ENCODE measurements around the gene CHTF8.
A peak's percentile ranks its signal among the peaks of the same experiment; 100 is the strongest.

Gene CHTF8

DNA sequence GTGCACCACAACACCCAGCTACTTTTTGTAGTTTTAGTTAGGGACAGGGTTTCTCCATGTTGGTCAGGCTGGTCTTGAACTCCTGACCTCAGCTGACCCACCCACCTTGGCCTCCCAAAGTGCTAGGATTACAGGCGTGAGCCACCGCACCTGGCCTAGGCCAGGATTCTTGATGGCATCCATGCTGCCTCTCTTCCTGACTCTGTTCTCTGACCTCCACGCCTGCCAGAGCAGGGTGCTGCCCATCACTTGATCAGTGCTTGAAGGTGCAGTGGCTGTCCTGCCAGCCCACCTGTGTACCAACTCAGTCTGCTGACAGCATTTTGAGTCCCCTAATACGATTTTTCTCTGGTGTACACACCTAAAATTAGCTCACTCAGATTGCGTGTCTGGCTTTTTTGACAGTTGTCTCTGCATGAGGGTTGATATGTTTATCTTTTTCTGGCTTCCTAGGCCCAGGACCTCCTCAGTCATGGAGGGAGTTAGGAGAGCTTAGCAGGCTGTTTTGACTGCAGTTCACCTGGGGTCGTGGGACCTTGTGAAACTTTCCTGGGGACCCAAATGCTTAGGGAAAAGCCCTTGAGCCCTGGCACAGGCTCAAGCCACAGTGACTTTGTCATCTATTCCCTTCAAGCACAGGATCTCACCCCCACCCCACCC is 21.0 kb downstream of the CHTF8 start:
- Mint-ChIP-seq H3K9me3 (no peaks in the 10 kb centered on the region), H3K4me1 (peaks cover 36% of the 10 kb centered on the region), H3K36me3 (peaks cover 45% of the 10 kb centered on the region), H3K27ac (no peak overlapping the region), H3K4me3 (no peak overlapping the region)
- ATAC-seq (no peak), DNase-seq (ENCODE audit: low spot score in 2 of 2) (no peak)

DNA sequence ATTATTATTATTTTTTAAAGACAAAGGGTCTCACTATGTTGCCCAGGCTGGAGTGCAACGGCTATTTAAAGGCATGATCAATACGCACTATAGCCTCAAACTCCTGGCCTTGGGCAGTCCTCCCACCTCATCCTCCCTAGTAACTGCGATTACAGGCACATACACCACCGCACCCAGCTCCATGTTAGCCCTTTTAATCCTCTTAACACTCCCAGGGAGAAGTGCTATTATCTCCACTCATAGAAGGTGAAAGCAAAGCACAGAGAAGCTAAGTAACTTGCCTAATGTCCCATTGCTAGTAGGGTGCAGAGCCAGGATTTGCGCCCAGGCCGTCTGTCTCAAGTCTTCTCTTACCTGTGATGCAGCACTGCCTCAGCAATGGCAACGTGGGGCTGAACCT is 22.0 kb downstream of the CHTF8 start:
- no peak overlapping the region for H3K27ac Mint-ChIP-seq
- peaks cover 38% of the 10 kb centered on the region for H3K36me3 Mint-ChIP-seq
- DNase-seq (ENCODE audit: low spot score in 2 of 2) (no peak), ATAC-seq (no peak)
- no peaks in the 10 kb centered on the region for H3K9me3 Mint-ChIP-seq
- peaks cover 40% of the 10 kb centered on the region for H3K4me1 Mint-ChIP-seq
- H3K4me3 Mint-ChIP-seq = no peak overlapping the region

DNA sequence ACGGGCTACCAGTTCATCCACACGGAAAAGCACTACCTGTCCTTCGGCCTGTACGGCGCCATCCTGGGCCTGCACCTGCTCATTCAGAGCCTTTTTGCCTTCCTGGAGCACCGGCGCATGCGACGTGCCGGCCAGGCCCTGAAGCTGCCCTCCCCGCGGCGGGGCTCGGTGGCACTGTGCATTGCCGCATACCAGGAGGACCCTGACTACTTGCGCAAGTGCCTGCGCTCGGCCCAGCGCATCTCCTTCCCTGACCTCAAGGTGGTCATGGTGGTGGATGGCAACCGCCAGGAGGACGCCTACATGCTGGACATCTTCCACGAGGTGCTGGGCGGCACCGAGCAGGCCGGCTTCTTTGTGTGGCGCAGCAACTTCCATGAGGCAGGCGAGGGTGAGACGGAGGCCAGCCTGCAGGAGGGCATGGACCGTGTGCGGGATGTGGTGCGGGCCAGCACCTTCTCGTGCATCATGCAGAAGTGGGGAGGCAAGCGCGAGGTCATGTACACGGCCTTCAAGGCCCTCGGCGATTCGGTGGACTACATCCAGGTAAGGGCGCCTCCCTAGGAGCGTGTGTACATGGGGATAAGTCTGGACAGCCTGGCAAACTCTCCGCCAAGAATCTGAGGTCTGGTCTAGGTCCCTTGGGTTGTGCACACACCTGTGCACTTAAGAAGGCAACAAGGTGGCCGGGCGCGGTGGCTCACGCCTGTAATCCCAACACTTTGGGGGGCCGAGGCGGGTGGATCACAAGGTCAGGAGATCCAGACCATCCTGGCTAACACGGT is 22.7 kb downstream of the CHTF8 start:
- H3K4me3 Mint-ChIP-seq = no peak overlapping the region
- H3K27ac Mint-ChIP-seq = no peak overlapping the region
- ATAC-seq (no peak), DNase-seq (ENCODE audit: low spot score in 2 of 2) (no peak)
- peaks cover 43% of the 10 kb centered on the region for H3K4me1 Mint-ChIP-seq
- peaks cover 32% of the 10 kb centered on the region for H3K36me3 Mint-ChIP-seq
- H3K9me3 Mint-ChIP-seq = no peaks in the 10 kb centered on the region

DNA sequence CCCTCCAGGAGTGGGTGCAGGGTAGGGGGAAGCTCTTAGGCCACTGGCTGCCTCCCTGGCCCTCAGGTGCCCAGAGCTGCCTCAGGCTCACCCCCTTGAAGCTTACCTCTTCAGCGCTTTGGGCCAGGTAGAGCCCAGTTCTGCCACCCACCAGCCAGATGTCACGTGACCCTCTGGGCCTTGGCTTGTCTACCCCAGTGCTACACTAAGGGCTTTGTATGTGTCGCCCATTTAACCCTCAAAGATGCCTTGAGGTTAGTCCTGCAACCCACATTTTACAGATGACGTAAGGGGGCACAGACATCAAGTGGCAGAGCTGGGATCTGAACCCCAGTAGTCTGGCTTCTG is 23.5 kb downstream of the CHTF8 start:
- DNase-seq (ENCODE audit: low spot score in 2 of 2) (no peak), ATAC-seq (no peak)
- no peak overlapping the region for H3K4me3 Mint-ChIP-seq
- H3K4me1 Mint-ChIP-seq = peaks cover 39% of the 10 kb centered on the region
- H3K9me3 Mint-ChIP-seq = no peaks in the 10 kb centered on the region
- no peak overlapping the region for H3K27ac Mint-ChIP-seq
- H3K36me3 Mint-ChIP-seq = peaks cover 24% of the 10 kb centered on the region

DNA sequence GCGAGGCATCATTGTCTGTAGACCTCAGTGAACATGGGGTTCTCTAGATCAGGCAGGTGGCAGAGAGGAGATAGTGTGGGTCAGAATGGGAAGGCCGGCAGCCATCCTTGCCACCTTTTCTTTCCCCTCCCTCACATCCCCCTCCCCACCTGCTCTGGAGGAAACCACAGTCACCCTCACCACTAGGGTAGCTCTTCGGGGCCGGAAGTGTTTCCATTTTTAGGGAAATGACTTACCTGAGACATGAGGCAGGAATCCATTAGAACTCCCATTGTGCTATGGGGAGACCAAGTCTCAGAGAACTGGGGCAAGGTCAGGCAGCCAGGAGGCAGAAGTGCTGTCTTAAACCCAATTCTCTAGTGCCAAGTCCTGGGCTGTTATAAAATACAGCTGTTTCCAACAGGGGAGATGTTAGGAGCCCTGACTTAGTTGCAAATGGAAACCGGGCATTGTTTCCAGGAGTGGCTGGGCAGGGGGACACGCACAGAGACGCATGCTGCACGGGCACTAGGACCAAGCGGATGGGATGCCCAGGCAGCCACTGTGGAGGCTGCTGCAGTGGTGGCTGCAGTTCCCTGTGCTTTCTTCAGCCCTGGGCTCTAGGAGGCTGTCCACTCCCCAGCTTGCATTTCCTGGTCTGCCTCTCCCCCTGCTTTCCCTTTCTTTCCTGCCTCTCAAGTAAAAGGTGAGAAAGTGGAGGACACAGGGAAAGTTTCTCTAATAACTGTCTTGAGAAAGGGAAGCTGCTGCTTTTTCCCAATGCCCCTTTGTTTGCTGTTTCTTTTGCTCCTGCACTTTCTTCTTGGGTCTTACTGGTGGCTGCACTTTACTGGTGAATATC is 24.1 kb downstream of the CHTF8 start:
- Mint-ChIP-seq H3K4me3 (no peak overlapping the region), H3K36me3 (peaks cover 21% of the 10 kb centered on the region), H3K4me1 (peaks cover 36% of the 10 kb centered on the region), H3K9me3 (no peaks in the 10 kb centered on the region), H3K27ac (no peak overlapping the region)
- ATAC-seq = no peak
- DNase-seq (ENCODE audit: low spot score in 2 of 2) = no peak

DNA sequence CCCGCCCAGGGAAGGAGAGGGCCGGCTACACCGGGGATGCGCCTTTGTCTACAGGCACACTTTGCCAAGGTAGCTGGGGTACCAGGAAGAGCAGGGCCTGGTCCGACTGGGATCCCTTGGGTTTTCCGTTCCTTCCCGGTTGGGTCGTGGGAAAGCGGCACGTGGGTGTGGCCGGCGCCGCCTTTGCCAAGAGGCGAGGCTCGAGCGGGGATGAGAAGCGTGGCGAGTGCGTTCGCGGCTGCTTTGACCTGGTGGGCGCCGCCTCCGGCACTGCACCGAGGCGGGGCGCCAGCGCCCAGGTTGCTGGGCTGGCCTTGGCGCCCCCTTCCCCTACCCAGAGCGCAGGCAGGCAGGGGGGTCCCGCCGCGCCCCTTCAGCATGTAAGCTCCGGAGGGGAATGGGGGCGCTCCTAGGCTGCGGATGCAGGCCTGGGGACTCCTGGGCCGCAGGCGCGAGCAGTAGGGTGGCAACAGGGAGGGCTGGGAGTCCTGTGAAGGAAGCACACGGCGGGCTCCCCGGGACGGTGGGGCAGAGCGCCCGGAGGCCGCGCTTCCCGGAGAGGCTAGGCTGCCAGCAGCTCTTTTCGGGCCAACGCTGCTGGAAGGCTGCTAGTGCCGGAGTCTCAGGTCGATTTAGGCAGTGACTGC is 24.9 kb downstream of the CHTF8 start:
- Mint-ChIP-seq H3K4me1 (peaks cover 31% of the 10 kb centered on the region), H3K9me3 (no peaks in the 10 kb centered on the region), H3K27ac (no peak overlapping the region), H3K4me3 (peak overlapping the region; percentile 82), H3K36me3 (peaks cover 13% of the 10 kb centered on the region)
- no peak for ATAC-seq
- DNase-seq (ENCODE audit: low spot score in 2 of 2) = no peak

DNA sequence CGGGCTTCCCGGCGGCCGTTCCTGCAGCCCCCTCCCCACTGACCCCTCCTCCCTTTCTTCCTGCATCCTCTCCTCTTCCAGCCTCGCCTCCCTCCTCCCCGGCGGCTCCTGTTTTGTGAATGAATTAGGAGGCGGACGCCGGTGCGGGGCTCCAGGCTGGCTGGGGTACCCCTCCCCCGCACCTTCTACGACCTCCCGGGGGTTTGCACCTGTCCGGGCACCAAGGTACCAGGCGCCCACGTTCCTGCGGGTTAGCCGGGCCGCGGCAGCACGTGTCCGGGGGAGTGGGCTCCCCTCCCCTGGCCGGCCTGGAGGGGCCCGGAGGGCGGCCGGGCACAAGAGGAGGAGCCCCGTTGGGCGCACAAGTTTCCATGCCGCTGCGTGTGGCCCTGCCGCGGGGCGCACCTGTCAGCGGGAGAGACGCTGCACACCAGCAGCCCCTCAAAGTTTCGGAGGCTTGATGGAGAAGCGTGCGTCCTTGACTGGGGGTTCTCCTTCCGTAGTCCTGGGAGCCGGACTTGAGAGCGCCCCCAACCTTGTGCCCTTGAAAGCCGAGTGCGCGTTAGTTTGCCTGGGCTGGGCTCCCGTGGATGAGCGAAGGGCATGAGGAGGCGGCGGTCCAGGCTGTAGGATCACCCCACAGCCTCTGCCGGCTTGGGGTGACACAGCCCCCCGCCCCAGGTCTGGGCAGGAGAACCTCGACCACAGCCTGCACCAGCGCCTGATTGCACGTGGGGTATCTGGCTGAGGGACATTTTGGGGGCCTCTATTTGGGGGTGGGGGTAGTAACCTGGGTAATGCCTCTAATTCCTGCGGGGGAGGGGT is 25.7 kb downstream of the CHTF8 start:
- H3K27ac Mint-ChIP-seq = no peak overlapping the region
- DNase-seq (ENCODE audit: low spot score in 2 of 2) = peak in 1 of 2 donors; percentile 58
- peak; percentile 22 for ATAC-seq
- H3K9me3 Mint-ChIP-seq = no peaks in the 10 kb centered on the region
- H3K4me1 Mint-ChIP-seq = peaks cover 31% of the 10 kb centered on the region
- peak overlapping the region; percentile 82 for H3K4me3 Mint-ChIP-seq
- H3K36me3 Mint-ChIP-seq = peaks cover 12% of the 10 kb centered on the region

DNA sequence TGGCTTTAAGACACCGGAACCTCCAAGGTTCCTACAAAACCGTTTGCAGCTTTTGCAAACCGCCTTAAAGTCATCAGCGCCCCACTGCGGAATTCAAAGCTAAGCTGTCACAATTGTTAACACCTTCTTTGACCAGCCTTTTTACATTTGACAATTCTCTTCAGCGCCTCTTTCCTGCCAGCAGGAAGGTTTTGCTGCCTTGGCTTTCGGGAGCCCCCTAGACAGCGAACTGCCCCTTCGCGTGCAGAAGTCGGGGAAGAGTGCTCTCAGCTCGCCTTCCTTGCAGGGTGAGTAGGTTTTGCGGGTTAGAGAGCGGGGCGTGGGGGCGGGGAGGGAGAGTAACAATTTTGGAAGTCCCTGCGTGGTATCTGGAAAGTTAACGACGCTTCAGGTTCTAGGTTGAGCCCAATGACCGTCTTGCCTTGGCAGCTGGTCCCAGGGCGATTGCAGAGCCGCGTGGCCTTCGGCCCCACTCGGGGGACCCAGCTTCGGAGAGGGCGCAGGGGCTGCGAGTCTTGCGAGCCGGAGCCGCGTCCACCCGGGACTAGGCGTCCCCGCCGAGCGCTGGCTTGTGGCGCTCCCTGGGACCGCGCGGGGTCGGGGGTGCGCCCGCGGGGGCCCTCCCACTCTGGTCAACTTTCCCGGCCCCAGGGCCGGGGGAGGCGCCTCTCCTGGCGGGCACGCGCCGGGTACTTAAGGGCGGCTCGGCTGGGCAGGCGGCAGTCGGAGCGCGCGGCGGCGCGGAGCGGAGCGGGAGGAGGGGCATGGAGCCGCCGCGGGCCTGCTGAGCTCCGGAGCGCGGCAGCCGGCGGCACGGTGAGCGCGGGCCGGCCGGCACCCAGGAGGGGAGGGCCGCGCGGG is 26.7 kb downstream of the CHTF8 start, which contains the start of gene HAS3:
Gene HAS3, plus strand, starts transcription at position 153 of the 861 bp plus-strand sequence. CDS start 3,743 bp downstream, outside the sequence.
- H3K27ac Mint-ChIP-seq = no peak within 1 kb of the TSS
- peak; percentile 75 for ATAC-seq
- peaks cover 31% of the 10 kb centered on the region for H3K4me1 Mint-ChIP-seq
- DNase-seq (ENCODE audit: low spot score in 2 of 2) = peak; percentile 20 to 63
- H3K36me3 Mint-ChIP-seq = peaks cover 11% of the 10 kb centered on the region
- H3K9me3 Mint-ChIP-seq = no peaks in the 10 kb centered on the region
- H3K4me3 Mint-ChIP-seq = peak within 1 kb of the TSS; percentile 82

DNA sequence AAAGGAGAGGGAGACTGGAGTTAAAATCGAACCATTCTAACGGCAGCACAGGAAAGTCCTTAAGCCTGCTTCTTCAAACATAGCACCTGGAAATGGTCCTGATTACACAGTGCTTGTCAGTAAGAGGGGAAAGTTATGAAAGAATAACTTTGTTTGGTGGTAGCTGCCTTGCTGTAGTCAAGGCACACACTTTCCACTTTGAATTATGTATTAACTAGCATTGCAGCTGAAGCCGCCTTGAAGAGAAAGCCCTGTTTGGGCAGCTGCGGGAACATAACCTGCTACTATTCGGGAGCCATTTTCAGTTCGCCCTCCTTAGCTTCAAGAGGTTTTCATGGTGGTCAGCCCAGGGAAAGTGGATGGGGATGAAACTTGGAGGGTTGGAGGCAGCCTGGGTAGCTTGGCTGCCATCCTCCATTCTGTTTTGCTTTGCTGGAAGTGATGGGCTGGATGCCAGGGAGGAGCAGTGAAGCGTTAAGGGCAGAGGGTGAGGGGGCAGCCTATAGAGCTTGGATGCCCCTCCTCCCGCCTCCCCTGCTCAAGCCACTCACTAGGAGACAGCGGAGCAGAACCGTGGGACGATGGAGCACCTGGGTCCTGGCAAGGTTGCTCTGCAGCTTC is 32.2 kb downstream of the CHTF8 start:
- no peaks in the 10 kb centered on the region for H3K36me3 Mint-ChIP-seq
- H3K4me3 Mint-ChIP-seq = no peak overlapping the region
- no peak for ATAC-seq

DNA sequence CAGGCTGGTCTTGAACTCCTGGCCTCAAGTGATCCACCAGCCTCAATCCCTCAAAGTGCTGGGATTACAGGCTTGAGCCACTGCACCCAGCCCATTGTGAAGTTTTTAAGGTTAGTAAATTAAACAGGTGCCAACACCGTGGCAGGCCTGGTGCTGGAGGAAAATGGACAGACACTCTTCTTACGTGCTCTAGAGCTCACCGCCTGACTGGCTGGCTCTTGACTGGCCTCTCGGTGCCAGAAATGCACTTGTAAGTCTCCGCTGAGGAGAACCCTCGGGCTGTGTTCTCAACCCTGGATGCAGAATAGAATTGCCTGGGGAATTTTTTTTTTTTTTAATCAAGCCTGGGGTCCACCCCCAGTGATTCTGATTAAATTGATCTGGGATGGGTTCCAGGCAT is 37.2 kb downstream of the CHTF8 start:
- Mint-ChIP-seq H3K4me1 (no peaks in the 10 kb centered on the region), H3K4me3 (no peak overlapping the region), H3K27ac (no peak overlapping the region), H3K9me3 (no peaks in the 10 kb centered on the region), H3K36me3 (no peaks in the 10 kb centered on the region)
- DNase-seq (ENCODE audit: low spot score in 2 of 2) = no peak
- no peak for ATAC-seq

More for the DNA sequence above, 32.2 kb downstream of the CHTF8 start:
- no peaks in the 10 kb centered on the region for H3K9me3 Mint-ChIP-seq
- DNase-seq (ENCODE audit: low spot score in 2 of 2) = no peak
- H3K27ac Mint-ChIP-seq = no peak overlapping the region
- H3K4me1 Mint-ChIP-seq = peaks cover 1% of the 10 kb centered on the region

DNA sequence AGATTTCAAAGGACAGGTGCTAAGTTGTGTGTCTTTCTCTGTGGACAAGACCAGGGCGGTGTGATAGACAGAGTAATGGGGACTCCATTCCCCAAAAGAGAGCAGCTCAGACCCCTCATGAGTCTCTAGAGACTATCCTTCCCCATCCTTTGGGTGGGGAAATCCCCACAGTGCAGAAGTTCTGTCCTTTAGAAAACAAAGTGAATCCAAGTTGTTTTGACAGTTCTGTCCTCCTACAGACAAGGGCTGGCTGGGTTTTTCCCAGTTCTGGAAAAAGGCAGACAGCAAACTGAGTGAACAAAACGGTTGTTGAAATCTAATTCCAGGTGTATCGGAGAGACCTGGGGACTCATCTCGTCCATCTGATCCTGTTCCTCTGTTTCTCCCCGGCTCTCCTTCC is 37.9 kb downstream of the CHTF8 start:
- ATAC-seq = no peak
- no peak for DNase-seq (ENCODE audit: low spot score in 2 of 2)
- no peaks in the 10 kb centered on the region for H3K9me3 Mint-ChIP-seq
- peaks cover 3% of the 10 kb centered on the region for H3K4me1 Mint-ChIP-seq
- H3K27ac Mint-ChIP-seq = no peak overlapping the region
- H3K36me3 Mint-ChIP-seq = no peaks in the 10 kb centered on the region
- no peak overlapping the region for H3K4me3 Mint-ChIP-seq

DNA sequence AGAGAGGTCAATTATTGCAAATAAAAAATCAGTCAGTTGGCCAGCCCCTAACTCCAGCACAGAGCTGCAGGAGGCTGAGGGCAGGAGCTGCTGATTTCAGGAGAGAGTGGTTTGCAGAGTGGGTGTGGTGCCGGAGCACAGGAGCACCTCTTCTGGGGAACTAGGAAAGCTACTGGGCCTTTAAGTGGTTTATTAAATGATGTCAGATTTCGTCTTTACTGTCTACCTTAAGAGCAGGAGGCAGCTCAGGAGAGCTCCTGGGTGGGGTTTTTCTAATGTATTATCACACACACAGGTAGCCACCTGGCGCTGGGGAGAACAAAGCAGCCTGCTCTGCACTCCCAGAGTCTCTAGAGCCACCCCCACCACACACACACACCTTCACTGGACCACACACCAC is 38.4 kb downstream of the CHTF8 start:
- ATAC-seq (no peak), DNase-seq (ENCODE audit: low spot score in 2 of 2) (no peak)
- Mint-ChIP-seq H3K4me1 (peaks cover 8% of the 10 kb centered on the region), H3K9me3 (no peaks in the 10 kb centered on the region), H3K27ac (no peak overlapping the region), H3K36me3 (no peaks in the 10 kb centered on the region), H3K4me3 (no peak overlapping the region)

DNA sequence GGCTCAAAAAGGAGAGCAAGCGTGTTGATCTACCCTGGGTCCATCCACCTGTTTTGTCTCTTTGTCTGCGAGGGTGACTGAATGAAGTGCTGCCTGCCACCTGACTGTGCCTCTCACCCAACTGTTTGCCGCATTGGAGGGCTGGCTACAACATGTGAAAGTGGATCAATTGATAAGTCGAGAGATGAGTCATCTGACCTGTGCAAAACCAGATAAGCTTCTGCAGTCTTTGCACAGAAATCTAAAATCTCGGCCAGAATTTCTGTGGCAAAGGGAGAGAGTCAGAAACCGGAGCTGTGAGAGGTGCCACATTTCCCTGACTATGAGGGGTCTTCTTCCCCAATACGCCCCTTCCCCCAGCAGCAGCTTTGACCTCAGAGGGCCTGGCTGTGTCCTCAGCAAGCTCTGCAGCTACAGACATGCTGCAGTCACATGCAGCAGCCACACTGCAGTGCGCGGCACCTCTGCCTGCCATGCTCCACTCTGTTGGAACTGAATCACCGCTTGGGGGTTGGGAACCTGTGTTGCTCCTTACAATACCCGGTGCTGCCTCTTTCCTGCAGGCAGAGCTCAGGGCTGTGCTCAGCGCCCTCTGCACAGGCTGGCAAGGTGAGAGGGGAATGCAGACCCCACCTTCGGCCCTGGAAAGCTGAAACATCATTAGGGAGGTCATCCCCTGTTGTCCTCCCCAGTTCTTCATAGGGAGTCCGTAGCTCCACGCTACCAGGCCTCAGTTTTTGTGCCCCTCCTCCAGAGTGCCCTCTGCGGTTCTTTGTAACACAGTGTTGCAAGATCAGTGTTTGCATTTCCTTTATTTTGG is 43.1 kb downstream of the CHTF8 start:
- Mint-ChIP-seq H3K9me3 (no peaks in the 10 kb centered on the region), H3K4me1 (peaks cover 17% of the 10 kb centered on the region), H3K27ac (peak overlapping the region; percentile 24), H3K4me3 (no peak overlapping the region), H3K36me3 (peaks cover 10% of the 10 kb centered on the region)
- ATAC-seq (peak; percentile 93), DNase-seq (ENCODE audit: low spot score in 2 of 2) (peak in 1 of 2 donors; percentile 64)
